Tibial nerve (tissue), 3 donors: ENCODE results near the gene LRBA.

Experiments
- CTCF ChIP-seq, 5 experiments: fragments of 200-600 bp in 3 of 5; fragments of 450-650 bp in 2 of 5; sonication (generic) in 3 of 5; IDR thresholded peaks; one replicate each; pipeline ENCODE4 v1.5.1; 2016 to 2019; ENCODE audit warnings: antibody characterized with exemption in 5 of 5, mild to moderate bottlenecking in 3 of 5, moderate library complexity in 2 of 5
- POLR2A ChIP-seq, 2 donors: fragments of 450-650 bp; IDR thresholded peaks; one replicate each; pipeline ENCODE4 v1.6.1; 2017; ENCODE audit warnings: antibody characterized with exemption in 2 of 2, mild to moderate bottlenecking in 2 of 2, moderate library complexity in 2 of 2

- TF ChIP-seq CTCF (IDR thresholded peaks at IDR 0.05): no peak
- no peak for TF ChIP-seq POLR2A (IDR thresholded peaks at IDR 0.05)
Observed at GRCh38 chr4:150679765-150680343, 335.2 kb downstream of the LRBA start.
